SU-DHL-6 (cell line): Measurements from ENCODE around the gene DNAJC5G.

ENCODE experiments used
- H2AFZ ChIP-seq: fragments of 200-600 bp; sonication (generic); 2 replicates; pipeline ENCODE4 v1.6.1; 2014; ENCODE audit warnings: low read depth, mild to moderate bottlenecking, moderate library complexity, mixed read lengths, antibody characterized with exemption, low read length; ENCODE audit not compliant: severe bottlenecking
- H3F3A ChIP-seq: fragments of 200-600 bp; shearing (Covaris generic); 2 replicates; pipeline ENCODE4 v1.6.0; 2016; ENCODE audit warnings: antibody characterized with exemption, mild to moderate bottlenecking; ENCODE audit not compliant: insufficient read depth
- H3K27ac ChIP-seq: fragments of 200-600 bp; sonication (generic); 2 replicates; pipeline ENCODE4 v1.5.1; 2016; ENCODE audit warnings: low read depth, mild to moderate bottlenecking, low read length, moderate library complexity, mixed read lengths
- H3K27me3 ChIP-seq: fragments of 200-600 bp; sonication (generic), shearing (Covaris generic); 2 replicates; pipeline ENCODE4 v1.6.0; 2014; ENCODE audit warnings: mild to moderate bottlenecking, low read length
- H3K36me3 ChIP-seq: fragments of 200-600 bp; sonication (generic); 2 replicates; pipeline ENCODE4 v1.6.1; 2014; ENCODE audit warnings: mild to moderate bottlenecking, low read length, mixed read lengths
- H3K4me2 ChIP-seq: fragments of 300-600, 200-600 bp; shearing (Covaris generic), sonication (generic); 2 replicates; pipeline ENCODE4 v1.6.0; 2014; ENCODE audit warnings: low read length, low read depth, mild to moderate bottlenecking; ENCODE audit not compliant: poor library complexity, severe bottlenecking
- H3K4me3 ChIP-seq: fragments of 200-600 bp; sonication (generic); 2 replicates; pipeline ENCODE4 v1.5.1; 2014; ENCODE audit warnings: antibody characterized with exemption, low read length, mild to moderate bottlenecking, mixed read lengths; ENCODE audit not compliant: insufficient read depth, poor library complexity, severe bottlenecking
- H3K79me2 ChIP-seq: fragments of 200-600 bp; sonication (generic); 2 replicates; pipeline ENCODE4 v1.6.1; 2014; ENCODE audit warnings: mild to moderate bottlenecking, low read length, moderate library complexity; ENCODE audit not compliant: insufficient read depth
- H3K9ac ChIP-seq: fragments of 200-600 bp; sonication (generic); 2 replicates; pipeline ENCODE4 v1.7.0; 2014; ENCODE audit warnings: mild to moderate bottlenecking, low read length
- H3K9me2 ChIP-seq: fragments of 200-600 bp; sonication (generic); replicated peaks from 2 replicates; pipeline ENCODE4 v1.6.1; 2014; ENCODE audit warnings: low read length; ENCODE audit not compliant: insufficient read depth
- H3K9me3 ChIP-seq: fragments of 200-600 bp; sonication (generic); 2 replicates; pipeline ENCODE4 v1.6.1; 2014; ENCODE audit warnings: low read length, mixed read lengths; ENCODE audit not compliant: insufficient read depth
- H4K20me1 ChIP-seq: fragments of 200-600 bp; sonication (generic); 2 replicates; pipeline ENCODE4 v1.6.1; 2014; ENCODE audit warnings: low read depth, mild to moderate bottlenecking, antibody characterized with exemption, low read length, moderate library complexity, mixed read lengths
- CTCF ChIP-seq: fragments of 200-600 bp; sonication (generic); IDR thresholded peaks from one replicate; pipeline ENCODE4 v1.5.1; 2017; ENCODE audit warnings: antibody characterized with exemption, mild to moderate bottlenecking, low read length, moderate library complexity; ENCODE audit not compliant: insufficient read depth, poor library complexity, severe bottlenecking
- EZH2phosphoT487 ChIP-seq: fragments of 200-600 bp; sonication (generic), shearing (Covaris generic); conservative IDR thresholded peaks from 2 replicates; pipeline ENCODE4 v1.6.1; 2018; ENCODE audit warnings: mild to moderate bottlenecking, antibody characterized with exemption, low read length, moderate library complexity, mixed read lengths

Gene DNAJC5G

GRCh38 chr2:27231921-27232320, 43.3 kb upstream of the DNAJC5G start:
- H2AFZ ChIP-seq = no peak overlapping the region
- H3K27ac ChIP-seq = no peak overlapping the region
- H3K36me3 ChIP-seq = peaks cover 24% of the 10 kb centered on the region
- H3K4me3 ChIP-seq = no peak overlapping the region
- no peak overlapping the region for H3K9ac ChIP-seq
- H3K9me2 ChIP-seq = no peaks in the 10 kb centered on the region
- H4K20me1 ChIP-seq = 0 out of 2 replicates have a peak, but pooled peaks cover 3% of the 10 kb centered on the region
- H3F3A ChIP-seq = peaks cover 4% of the 10 kb centered on the region; the same call in 1 of the 2 replicates
- no peak overlapping the region for H3K4me2 ChIP-seq
- TF ChIP-seq CTCF (no peak), EZH2phosphoT487 (no peak)
- H3K9me3 ChIP-seq = no peaks in the 10 kb centered on the region
- H3K79me2 ChIP-seq = 0 out of 2 replicates have a peak, but pooled peaks cover 3% of the 10 kb centered on the region
- H3K27me3 ChIP-seq = no peaks in the 10 kb centered on the region

- H3K4me2 ChIP-seq = no peak overlapping the region
- no peak overlapping the region for H3K4me3 ChIP-seq
- peaks cover 10% of the 10 kb centered on the region for H3K36me3 ChIP-seq
- TF ChIP-seq CTCF = no peak
- TF ChIP-seq EZH2phosphoT487 = no peak
- no peaks in the 10 kb centered on the region for H3F3A ChIP-seq
- no peak overlapping the region for H3K27ac ChIP-seq
- H3K27me3 ChIP-seq = no peaks in the 10 kb centered on the region
- H2AFZ ChIP-seq = no peak overlapping the region
- H3K9ac ChIP-seq = no peak overlapping the region
- no peaks in the 10 kb centered on the region for H3K9me3 ChIP-seq
- H4K20me1 ChIP-seq = no peaks in the 10 kb centered on the region
- 0 out of 2 replicates have a peak, but pooled peaks cover under 1% of the 10 kb centered on the region for H3K79me2 ChIP-seq
- H3K9me2 ChIP-seq = no peaks in the 10 kb centered on the region
These were observed 41.9 kb upstream of the DNAJC5G start for GRCh38 chr2:27233341-27233740.

GRCh38 chr2:27236136-27236535, 39.1 kb upstream of the DNAJC5G start:
- no peak overlapping the region for H3K27ac ChIP-seq
- no peak overlapping the region for H3K9ac ChIP-seq
- H3K4me2 ChIP-seq = no peak overlapping the region
- no peak overlapping the region for H3K4me3 ChIP-seq
- no peaks in the 10 kb centered on the region for H3K9me2 ChIP-seq
- no peak overlapping the region for H2AFZ ChIP-seq
- H3K79me2 ChIP-seq = no peaks in the 10 kb centered on the region
- TF ChIP-seq EZH2phosphoT487 (no peak), CTCF (no peak)
- no peaks in the 10 kb centered on the region for H3K9me3 ChIP-seq
- H3K27me3 ChIP-seq = no peaks in the 10 kb centered on the region
- no peaks in the 10 kb centered on the region for H3F3A ChIP-seq
- peaks cover 7% of the 10 kb centered on the region for H3K36me3 ChIP-seq
- no peaks in the 10 kb centered on the region for H4K20me1 ChIP-seq
